Transverse colon (tissue), 4 donors: Measurements from ENCODE around the gene DOP1B. TPM values are rescaled to one million over a fixed set of nuclear protein-coding genes. Genes with fewer than 3 reads are reported as not detected.
"Not testable (repeated sequence)": the region's sequence is repeated elsewhere in the genome, so short reads cannot be mapped to it uniquely, and the experiment has no call there.

ENCODE experiments used
- DNase-seq: peaks from one replicate; pipeline ENCODE4 v3.0.0-alpha.2; 2019
- H3K27ac ChIP-seq, 4 donors: fragments of 200-600 bp; sonication (generic); 2 replicates each; pipeline ENCODE4 v1.5.1; 2016 to 2018; ENCODE audit warnings: inconsistent platforms in 4 of 4
- H3K27me3 ChIP-seq: fragments of 200-600 bp; sonication (generic); 2 replicates; pipeline ENCODE4 v1.5.1; 2017; ENCODE audit warnings: inconsistent platforms
- H3K36me3 ChIP-seq, 4 donors: fragments of 200-600 bp; sonication (generic); 2 replicates each; pipeline ENCODE4 v1.5.1; 2017 to 2019; ENCODE audit warnings: inconsistent platforms in 4 of 4
- H3K4me1 ChIP-seq, 4 donors: fragments of 200-600 bp; sonication (generic); 2 replicates each; pipeline ENCODE4 v1.5.1; 2017 to 2020; ENCODE audit warnings: inconsistent platforms in 4 of 4
- H3K4me3 ChIP-seq, 4 donors: fragments of 200-600 bp; sonication (generic); 1 replicate in 1 of 4; 2 replicates in 3 of 4; pipeline versions ENCODE4 v1.5.1 to v1.6.1; 2017 to 2019; ENCODE audit warnings: inconsistent platforms in 4 of 4
- H3K9me3 ChIP-seq, 2 donors: fragments of 200-600 bp; sonication (generic); 2 replicates each; pipeline ENCODE4 v1.5.1; 2017 to 2019; ENCODE audit warnings: inconsistent platforms in 2 of 2
- CTCF ChIP-seq, 5 experiments: fragments of 200-600 bp in 3 of 5; fragments of 450-650 bp in 2 of 5; sonication (generic) in 3 of 5; IDR thresholded peaks; 1 replicate in 2 of 5; 2 replicates in 3 of 5; pipeline ENCODE4 v1.5.1; 2016 to 2017; ENCODE audit warnings: antibody characterized with exemption in 5 of 5, inconsistent platforms in 3 of 5, mild to moderate bottlenecking in 2 of 5, moderate library complexity in 1 of 5
- EP300 ChIP-seq: sonication (generic); formaldehyde crosslinking; IDR thresholded peaks from one replicate; pipeline ENCODE4 v1.6.1; 2017; ENCODE audit warnings: antibody characterized with exemption, low read depth
- POLR2A ChIP-seq: fragments of 450-650 bp; IDR thresholded peaks from one replicate; pipeline ENCODE4 v1.6.1; 2016; ENCODE audit warnings: antibody characterized with exemption, mild to moderate bottlenecking, moderate library complexity
- POLR2AphosphoS5 ChIP-seq, 3 donors: sonication (generic); formaldehyde crosslinking; IDR thresholded peaks; one replicate each; pipeline ENCODE4 v1.6.1; 2016; ENCODE audit warnings: antibody characterized with exemption in 3 of 3
- WGBS, 2 donors: methylation state at CpG; one replicate each; pipeline ENCODE4 v1.1.5; 2018; ENCODE audit warnings: low coverage in 1 of 2; 5-methylcytosine and 5-hydroxymethylcytosine counted together
- in situ Hi-C, 4 donors: fragments of 200-750 bp; cut with MboI; loops; one replicate each; pipeline versions ENCODE4 v1.15.0 to v1.15.1; 2017; ENCODE audit warnings: low sequenced_read_pairs in 3 of 4, low pct_ligation_motif_present in 1 of 4, low pct_unique_long_range_greater_than_20kb in 1 of 4
- intact Hi-C: fragments of 100-400 bp; cut with DNase I; formaldehyde crosslinking; loops from one replicate; pipeline ENCODE4 v1.15.1; 2023; ENCODE audit warnings: low total_unique reads
- total RNA-seq, 4 donors: library from RNA; depleted of rRNA; stranded (reverse); fragments of >200 nt; gene quantifications; one replicate each; pipeline ENCODE4 v1.1.0, GENCODE V29; 2016

The DOP1B gene
- total RNA-seq, 4 donors from 2014 or later: 49.4 to 74.4 (median 61.0) TPM

- no peak for DNase-seq
- intact Hi-C loops: no loop called here
- Histone ChIP-seq H3K4me3 (no peak overlapping the region), H3K27ac (peak overlapping the region in 2 of 4 donors; percentile 60), H3K36me3 (no peaks in the 10 kb centered on the region), H3K9me3 (no peaks in the 10 kb centered on the region), H3K4me1 (peaks cover 0 to 27% (median 11%) of the 10 kb centered on the region in 4 donors), H3K27me3 (no peaks in the 10 kb centered on the region)
- 97 to 100% methylated on average over 2 to 5 of the region's 5 CpGs for WGBS, 2 donors
- in situ Hi-C loops: loop anchor here in 2 of 4 donors (25.0 kb wide), 1 partner anchor 211 kb away; no protein-coding TSS in a partner anchor
- TF ChIP-seq POLR2AphosphoS5 (IDR thresholded peaks at IDR 0.05) (no peak), POLR2A (no peak), CTCF (IDR thresholded peaks at IDR 0.05) (no peak), EP300 (no peak)
These were observed 30.0 kb upstream of the DOP1B start for GRCh38 chr21:36126621-36127110.

DNA sequence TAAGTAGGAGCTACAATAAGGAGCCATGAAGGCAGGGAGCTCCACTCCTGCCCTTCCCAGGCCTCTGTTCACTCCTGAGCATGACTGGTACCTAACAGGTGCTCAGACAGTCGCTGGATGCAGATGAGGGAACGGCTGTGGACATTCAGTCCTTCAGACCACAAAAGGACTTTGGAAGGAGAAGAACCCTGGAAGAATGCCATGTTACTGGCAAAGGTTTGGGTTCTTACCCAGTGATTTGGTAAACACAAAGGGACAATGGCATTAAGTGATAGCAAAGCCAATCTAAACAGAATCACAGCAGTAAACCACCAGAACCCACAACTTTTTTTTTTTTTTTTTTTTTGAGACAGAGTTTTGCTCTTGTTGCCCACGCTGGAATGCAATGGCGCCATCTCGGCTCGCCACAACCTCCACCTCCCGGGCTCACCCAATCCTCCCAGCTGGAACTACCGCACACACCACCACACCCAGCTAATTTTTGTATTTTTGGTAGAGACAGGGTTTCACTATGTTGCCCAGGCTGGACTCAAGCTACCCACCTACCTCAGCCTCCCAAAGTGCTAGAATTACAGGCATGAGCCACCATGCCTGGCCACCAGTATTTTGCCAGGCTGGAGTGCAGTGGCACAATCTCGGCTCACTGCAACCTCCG, 29.2 kb upstream of the DOP1B start:
- intact Hi-C loops: no loop called here
- H3K27ac ChIP-seq: no peak overlapping the region
- no peak for TF ChIP-seq POLR2AphosphoS5 (IDR thresholded peaks at IDR 0.05)
- TF ChIP-seq CTCF (IDR thresholded peaks at IDR 0.05): no peak
- TF ChIP-seq POLR2A: no peak
- TF ChIP-seq EP300: no peak
- in situ Hi-C loops: loop anchor here in 2 of 4 donors (25.0 kb wide), 1 partner anchor 210 kb away; no protein-coding TSS in a partner anchor
- no peak overlapping the region for H3K4me3 ChIP-seq
- DNase-seq: no peak
- WGBS, 2 donors: 78% methylated on average over 10 of the region's 10 CpGs; no CpG with 5 or more reads in 1 of the 2 donors
- no peaks in the 10 kb centered on the region for H3K27me3 ChIP-seq
- H3K4me1 ChIP-seq: peaks cover 0 to 27% (median 11%) of the 10 kb centered on the region in 4 donors
- no peaks in the 10 kb centered on the region for H3K9me3 ChIP-seq
- no peaks in the 10 kb centered on the region for H3K36me3 ChIP-seq

DNA sequence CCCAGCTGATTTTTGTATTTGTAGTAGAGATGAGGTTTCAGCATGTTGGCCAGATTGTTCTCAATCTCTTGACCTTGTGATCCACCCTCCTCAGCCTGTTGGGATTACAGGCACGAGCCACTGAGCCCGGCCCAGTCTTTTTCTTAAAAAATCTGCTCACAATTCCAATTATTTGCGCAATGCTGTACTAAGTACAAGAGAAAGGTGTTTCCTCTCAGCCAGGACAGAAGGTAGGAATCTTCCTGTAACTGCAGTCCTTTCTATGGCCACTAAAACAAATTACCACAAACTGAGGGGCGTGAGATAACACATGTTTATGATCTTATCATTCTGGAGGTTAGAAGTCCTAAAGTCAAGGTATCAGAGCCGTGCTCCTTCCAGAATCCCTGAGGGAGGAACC, 28.6 kb upstream of the DOP1B start:
- TF ChIP-seq EP300: no peak
- TF ChIP-seq CTCF (IDR thresholded peaks at IDR 0.05): peak in 1 of 5 experiments; percentile 22
- H3K4me1 ChIP-seq: peaks cover 0 to 27% (median 11%) of the 10 kb centered on the region in 4 donors
- no peaks in the 10 kb centered on the region for H3K27me3 ChIP-seq
- no peaks in the 10 kb centered on the region for H3K9me3 ChIP-seq
- H3K36me3 ChIP-seq: no peaks in the 10 kb centered on the region
- no peak overlapping the region for H3K27ac ChIP-seq
- H3K4me3 ChIP-seq: no peak overlapping the region
- intact Hi-C loops (no loop called here), in situ Hi-C loops (loop anchor here in 2 of 4 donors (25.0 kb wide), 1 partner anchor 209 kb away; no protein-coding TSS in a partner anchor)
- DNase-seq: no peak
- WGBS, 2 donors: 73 to 82% methylated on average over 3 to 5 of the region's 5 CpGs

GRCh38 chr21:36129219-36129618, 27.4 kb upstream of the DOP1B start:
- no peak for DNase-seq
- intact Hi-C loops: no loop called here
- Histone ChIP-seq H3K27me3 (no peaks in the 10 kb centered on the region), H3K27ac (no peak overlapping the region), H3K9me3 (no peaks in the 10 kb centered on the region), H3K4me1 (peaks cover 0 to 33% (median 16%) of the 10 kb centered on the region in 4 donors), H3K36me3 (no peaks in the 10 kb centered on the region), H3K4me3 (no peak overlapping the region)
- in situ Hi-C loops: loop anchor here in 2 of 4 donors (25.0 kb wide), 1 partner anchor 208 kb away; no protein-coding TSS in a partner anchor
- TF ChIP-seq CTCF (IDR thresholded peaks at IDR 0.05) (no peak), EP300 (no peak), POLR2A (no peak), POLR2AphosphoS5 (IDR thresholded peaks at IDR 0.05) (no peak)
- WGBS, 2 donors: 43 to 65% methylated on average over 1 to 2 of the region's 2 CpGs

DNA sequence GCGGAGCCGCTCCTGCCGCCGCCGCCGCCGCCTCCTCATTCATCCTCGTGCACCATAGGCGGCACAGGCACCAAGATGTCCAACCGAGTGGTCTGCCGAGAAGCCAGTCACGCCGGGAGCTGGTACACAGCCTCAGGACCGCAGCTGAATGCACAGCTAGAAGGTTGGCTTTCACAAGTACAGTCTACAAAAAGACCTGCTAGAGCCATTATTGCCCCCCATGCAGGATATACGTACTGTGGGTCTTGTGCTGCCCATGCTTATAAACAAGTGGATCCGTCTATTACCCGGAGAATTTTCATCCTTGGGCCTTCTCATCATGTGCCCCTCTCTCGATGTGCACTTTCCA, 26.2 kb upstream of the DOP1B start:
- DNase-seq, H3K27me3 ChIP-seq, intact Hi-C loops, H3K9me3 ChIP-seq, H3K27ac ChIP-seq, H3K36me3 ChIP-seq: not testable (repeated sequence)
- in situ Hi-C loops: loop anchor here in 2 of 4 donors (25.0 kb wide), 1 partner anchor 207 kb away; no protein-coding TSS in a partner anchor
- whole genome bisulfite sequencing, 2 donors: 26 to 49% methylated on average over 3 to 6 of the region's 18 CpGs
- H3K4me1 ChIP-seq: peaks cover 0 to 40% (median 27%) of the 10 kb centered on the region in 4 donors
- peak overlapping the region in 3 of 4 donors; percentile 38 to 64 (median 45) for H3K4me3 ChIP-seq

DNA sequence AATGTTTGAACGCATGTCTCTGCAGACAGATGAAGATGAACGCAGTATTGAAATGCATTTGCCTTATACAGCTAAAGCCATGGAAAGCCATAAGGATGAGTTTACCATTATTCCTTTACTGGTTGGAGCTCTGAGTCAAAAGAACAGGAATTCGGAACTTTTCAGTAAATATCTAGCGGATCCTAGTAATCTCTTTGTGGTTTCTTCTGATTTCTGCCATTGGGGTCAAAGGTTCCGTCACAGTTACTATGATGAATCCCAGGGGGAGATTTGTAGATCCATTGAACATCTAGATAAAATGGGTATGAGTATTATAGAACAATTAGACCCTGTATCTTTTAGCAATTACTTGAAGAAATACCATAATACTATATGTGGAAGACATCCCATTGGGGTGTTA, 25.8 kb upstream of the DOP1B start:
- H3K4me1 ChIP-seq: peaks cover 0 to 35% (median 25%) of the 10 kb centered on the region in 4 donors
- in situ Hi-C loops: loop anchor here in 2 of 4 donors (25.0 kb wide), 1 partner anchor 206 kb away; no protein-coding TSS in a partner anchor
- H3K36me3 ChIP-seq, H3K27me3 ChIP-seq, H3K4me3 ChIP-seq, DNase-seq, intact Hi-C loops, H3K27ac ChIP-seq, H3K9me3 ChIP-seq: not testable (repeated sequence)
- 83 to 89% methylated on average over 5 of the region's 5 CpGs for WGBS, 2 donors
